A549 (cell line): Measurements from ENCODE around the gene USP36.

Source experiments
- CTCF ChIP-seq: fragments of >200 bp; sonication (Bioruptor Twin); formaldehyde crosslinking; IDR thresholded peaks from 3 replicates; pipeline ENCODE4 v1.5.1; 2016
- EP300 ChIP-seq, 2 experiments: fragments of >200 bp; sonication (Bioruptor Twin); formaldehyde crosslinking; IDR thresholded peaks; 2 replicates in 1 of 2; 3 replicates in 1 of 2; pipeline ENCODE4 v1.6.1; 2016 to 2017
- HOXB13 ChIP-seq: fragments of 250-450 bp; sonication (Bioruptor Pico); IDR thresholded peaks from 2 replicates; pipeline ENCODE4 v1.5.0; 2020; ENCODE audit warnings: low read depth, mild to moderate bottlenecking, moderate library complexity
- KDM5A ChIP-seq: fragments of 200-600 bp; sonication (generic); IDR thresholded peaks from 2 replicates; pipeline ENCODE4 v1.6.1; 2016; ENCODE audit warnings: antibody characterized with exemption, mild to moderate bottlenecking
- MAZ ChIP-seq: fragments of 150-350 bp; IDR thresholded peaks from 2 replicates; pipeline ENCODE4 v1.6.1; 2014; ENCODE audit warnings: antibody characterized with exemption, low read depth, low read length, borderline replicate concordance
- NFE2L2 ChIP-seq: fragments of 150-350 bp; conservative IDR thresholded peaks from 2 replicates; pipeline ENCODE4 v1.6.1; 2014; ENCODE audit warnings: low read length
- POLR2A ChIP-seq: IDR thresholded peaks from 2 replicates; pipeline ENCODE4 v1.6.1; 2012; ENCODE audit warnings: mild to moderate bottlenecking, low read length
- RAD21 ChIP-seq, 2 experiments: fragments of >200 bp in 1 of 2; sonication (Bioruptor Twin) in 1 of 2; formaldehyde crosslinking in 1 of 2; IDR thresholded peaks in 1 of 2; conservative IDR thresholded peaks in 1 of 2; 2 replicates in 1 of 2; 3 replicates in 1 of 2; pipeline ENCODE4 v1.6.1; 2012 to 2018; ENCODE audit warnings: inconsistent platforms in 1 of 2
- RCOR1 ChIP-seq: fragments of 150-350 bp; IDR thresholded peaks from 2 replicates; pipeline ENCODE4 v1.6.1; 2014; ENCODE audit warnings: antibody characterized with exemption, low read length, low read depth
- REST ChIP-seq: fragments of 200-600 bp; sonication (generic); IDR thresholded peaks from 2 replicates; pipeline ENCODE4 v1.6.1; 2016; ENCODE audit warnings: antibody characterized with exemption, mild to moderate bottlenecking, moderate library complexity
- RNF2 ChIP-seq: fragments of 200-600 bp; sonication (generic); IDR thresholded peaks from 2 replicates; pipeline ENCODE4 v1.6.1; 2016; ENCODE audit warnings: low read depth, mild to moderate bottlenecking, antibody characterized with exemption, moderate library complexity, borderline replicate concordance

GRCh38 chr17:78796517-78796900 lies 44.1 kb downstream of the USP36 start:
- TF ChIP-seq NFE2L2 (no peak), POLR2A (no peak), MAZ (no peak), CTCF (no peak), REST (no peak), EP300 (IDR thresholded peaks at IDR 0.05) (no peak), KDM5A (no peak), RAD21 (conservative IDR thresholded peaks at IDR 0.05 in 1 of 2, IDR thresholded peaks at IDR 0.05 in 1 of 2) (no peak), RNF2 (no peak), RCOR1 (no peak), HOXB13 (CRISPR knock-in tag) (no peak)
